GM18508 (cell line): ENCODE measurements around the gene ITIH1.

Source experiments
- ATAC-seq: cut with Tn5 transposase; IDR thresholded peaks from one replicate; pipeline ENCODE4 v1.9.1; 2021; ENCODE audit warnings: moderate number of reproducible peaks; ENCODE audit not compliant: insufficient read depth, unreplicated experiment

The ITIH1 gene

DNA sequence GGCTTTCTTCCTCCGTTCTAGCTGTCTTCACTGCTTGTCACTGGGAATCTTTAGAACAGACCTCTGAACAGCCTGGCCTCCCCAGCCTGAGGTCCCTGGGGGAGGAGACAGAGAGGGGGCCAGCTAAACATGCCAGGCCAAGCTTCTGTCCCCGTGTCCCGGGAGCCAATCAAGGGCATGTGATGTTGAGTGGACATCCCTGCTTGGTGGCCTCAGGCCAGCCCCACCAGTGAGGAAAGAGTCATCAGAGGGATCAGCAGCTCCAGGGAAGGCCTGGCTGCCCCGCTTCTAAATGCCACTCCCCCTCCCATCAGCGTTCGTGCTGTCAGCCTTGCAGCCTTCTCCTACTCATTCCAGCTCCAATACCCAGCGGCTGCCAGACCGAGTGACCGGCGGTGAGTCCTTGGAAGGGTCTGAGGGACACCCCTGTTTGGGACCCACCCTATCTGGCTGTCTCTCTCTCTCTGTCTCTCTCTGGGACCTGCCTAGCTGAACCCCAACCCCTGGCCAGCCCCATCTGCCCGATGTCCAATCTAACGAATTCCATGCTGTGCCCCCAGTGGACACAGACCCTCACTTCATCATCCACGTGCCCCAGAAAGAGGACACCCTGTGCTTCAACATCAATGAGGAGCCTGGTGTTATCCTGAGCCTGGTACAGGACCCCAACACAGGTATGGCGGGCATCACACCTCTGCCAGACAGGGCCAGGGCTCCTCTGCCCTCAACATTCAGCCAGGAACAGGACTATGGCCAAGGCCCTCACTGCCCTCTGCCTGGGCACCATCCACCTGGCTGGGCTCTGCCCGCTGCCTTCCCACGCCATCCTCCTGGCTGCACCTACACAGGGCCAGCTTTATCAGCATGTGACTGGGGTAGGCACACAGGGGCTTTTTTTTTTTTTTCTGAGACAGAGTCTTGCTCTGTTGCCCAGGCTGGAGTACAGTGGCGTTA is 10.6 kb downstream of the ITIH1 start:
- no peak for ATAC-seq

DNA sequence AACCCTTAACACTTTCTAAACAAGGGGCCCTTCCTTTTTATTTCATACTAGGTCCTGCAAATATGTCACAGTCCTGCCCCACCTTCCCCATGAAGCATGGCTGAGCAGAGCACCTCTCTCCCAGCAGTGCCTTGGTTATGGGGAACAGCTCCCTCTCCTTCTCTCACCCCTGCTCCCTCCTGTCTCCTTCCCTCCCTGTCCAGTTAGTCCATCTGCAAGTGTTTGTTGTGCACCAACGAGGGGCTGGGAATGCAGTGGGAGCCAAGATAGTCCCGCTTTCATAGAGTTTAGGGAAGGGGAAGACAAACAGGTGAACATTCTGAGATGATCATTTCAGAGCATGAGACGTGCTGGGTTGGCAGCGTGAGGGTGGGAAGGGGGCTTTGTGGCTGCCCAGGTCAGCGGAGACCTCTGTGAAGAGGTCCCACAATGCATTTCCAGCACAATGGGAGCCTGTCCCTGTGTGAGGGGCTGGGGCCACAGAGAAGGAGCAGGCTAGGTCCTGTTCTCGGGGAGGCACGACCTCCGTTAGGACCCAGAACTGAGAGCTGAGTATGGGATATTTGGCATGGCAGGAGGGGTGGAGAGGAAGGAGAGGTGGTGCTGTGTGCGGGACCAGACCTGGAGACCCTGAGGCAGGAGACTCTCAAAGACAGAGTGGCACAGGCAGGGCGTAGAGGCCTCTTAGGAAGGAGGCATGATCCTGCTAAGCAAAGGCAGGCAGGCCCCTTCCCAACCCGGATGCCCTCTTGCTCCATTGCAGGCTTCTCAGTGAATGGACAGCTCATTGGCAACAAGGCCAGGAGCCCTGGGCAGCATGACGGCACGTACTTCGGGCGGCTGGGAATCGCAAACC is 11.7 kb downstream of the ITIH1 start:
- ATAC-seq = no peak

- ATAC-seq = no peak
These were observed 12.3 kb downstream of the ITIH1 start for GRCh38 chr3:52789746-52790040.

DNA sequence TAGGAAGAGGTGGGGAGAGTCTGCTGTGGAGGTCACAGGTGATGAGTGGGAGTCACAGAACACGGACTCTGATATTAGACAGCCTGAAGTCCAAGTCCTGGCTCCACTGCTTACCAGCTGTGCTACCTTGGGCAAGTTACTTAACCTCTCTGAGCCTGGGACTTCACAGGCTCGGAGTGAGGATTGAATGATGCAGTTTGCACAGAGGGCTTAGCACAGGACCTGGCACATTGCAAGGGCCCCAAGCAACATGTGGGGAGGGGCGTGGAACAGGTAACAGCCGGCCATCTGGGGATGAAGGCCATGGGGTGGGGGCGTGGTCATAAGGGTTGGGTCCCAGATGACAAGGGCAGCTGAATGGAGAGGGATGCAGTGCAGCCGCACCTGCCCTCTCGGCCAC is 12.9 kb downstream of the ITIH1 start:
- ATAC-seq = no peak

- no peak for ATAC-seq
These were observed 13.3 kb downstream of the ITIH1 start for GRCh38 chr3:52790741-52791140.

DNA sequence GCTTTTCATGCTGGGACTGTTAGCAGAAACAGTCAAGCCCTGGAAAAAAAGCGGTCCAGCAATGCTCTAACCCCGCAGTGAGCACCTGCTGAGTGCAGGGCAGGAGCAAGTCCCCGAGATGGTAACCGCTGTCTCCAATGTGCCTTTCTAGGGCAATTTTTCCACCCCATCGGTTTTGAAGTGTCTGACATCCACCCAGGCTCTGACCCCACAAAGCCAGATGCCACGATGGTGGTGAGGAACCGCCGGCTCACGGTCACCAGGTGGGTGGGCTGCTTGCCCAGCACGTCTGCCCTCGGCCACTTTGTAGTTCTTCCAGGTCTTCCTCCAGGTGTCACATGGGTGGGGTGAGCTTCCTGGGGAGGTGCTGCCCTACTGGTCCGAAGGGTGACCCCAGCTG is 14.0 kb downstream of the ITIH1 start:
- no peak for ATAC-seq

- ATAC-seq = no peak
These were observed 14.5 kb downstream of the ITIH1 start for GRCh38 chr3:52791928-52792327.

GRCh38 chr3:52792413-52792812 is 15.0 kb downstream of the ITIH1 start:
- no peak for ATAC-seq

- ATAC-seq = no peak
These were observed 15.7 kb downstream of the ITIH1 start for GRCh38 chr3:52792961-52793695.

DNA sequence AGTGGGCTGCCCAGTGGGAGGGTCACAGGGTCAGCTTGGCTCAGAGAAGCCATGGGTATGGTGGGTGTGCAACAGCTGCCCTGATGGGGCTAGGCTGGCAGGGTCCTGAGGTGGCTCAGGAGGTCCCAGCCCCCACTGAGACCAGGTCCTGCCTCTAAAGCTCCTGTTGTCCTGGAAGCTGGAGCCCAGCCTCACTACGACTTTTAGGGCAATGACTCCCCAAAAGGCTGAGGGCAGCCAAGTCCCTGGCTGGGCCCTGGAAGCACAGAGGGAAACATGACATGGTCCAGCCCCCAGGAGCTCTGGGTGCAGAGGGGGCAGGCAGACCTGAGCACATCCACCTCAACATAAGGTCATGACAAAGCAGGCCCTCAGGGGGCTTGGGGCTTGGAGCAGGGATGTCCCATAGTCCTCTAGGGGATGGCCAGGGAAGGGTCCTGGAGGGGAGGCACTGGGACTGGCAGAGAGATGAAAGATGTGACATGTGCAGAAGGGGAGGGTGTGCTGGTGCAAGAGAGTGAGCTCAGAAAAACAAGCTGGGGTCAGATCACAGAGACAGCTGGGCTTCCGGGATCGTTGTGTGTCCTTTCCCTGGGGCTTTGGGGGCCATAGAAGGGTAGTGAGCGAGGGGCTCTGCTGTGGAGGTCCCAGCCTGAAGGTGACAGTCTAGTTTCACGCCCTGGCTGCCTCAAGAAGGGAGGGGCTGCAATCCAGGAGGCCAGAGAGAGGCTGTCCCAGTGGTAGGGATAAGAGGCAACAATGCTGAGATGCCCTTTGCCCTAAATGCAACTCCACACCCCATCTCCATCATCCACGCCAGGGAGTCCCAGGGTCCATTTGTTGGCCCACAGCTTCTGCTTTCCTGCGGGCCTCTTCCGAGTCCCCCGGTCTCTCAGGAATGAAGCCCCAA is 16.6 kb downstream of the ITIH1 start:
- no peak for ATAC-seq

DNA sequence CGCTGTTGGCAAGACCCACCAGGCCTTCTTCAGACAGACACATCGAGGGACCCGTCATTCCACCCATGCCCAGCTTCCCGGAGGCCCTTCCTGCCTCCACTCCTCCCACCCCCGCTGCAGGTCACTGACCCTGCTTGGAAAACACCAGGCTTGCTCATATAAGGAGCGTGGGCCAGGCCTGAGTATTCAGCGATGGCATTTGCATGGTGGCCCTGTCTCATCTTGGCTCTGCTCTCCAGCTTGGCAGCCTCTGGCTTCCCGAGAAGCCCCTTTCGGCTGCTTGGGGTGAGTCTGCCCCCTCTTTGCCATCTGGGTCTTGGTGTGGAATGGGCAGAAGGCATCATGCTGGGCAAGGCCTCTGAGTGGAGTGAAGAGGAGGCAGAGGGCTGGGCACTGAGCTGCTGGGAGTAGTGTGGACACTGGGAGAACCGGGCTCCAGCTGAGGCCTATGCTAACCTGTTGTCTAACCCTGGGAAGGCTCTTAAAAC is 17.3 kb downstream of the ITIH1 start, which contains the start of gene ITIH3:
Gene ITIH3, plus strand, starts transcription at position 185 of the 488 bp plus-strand sequence. Its CDS starts 8 bp downstream, at position 193.
- no peak for ATAC-seq

DNA sequence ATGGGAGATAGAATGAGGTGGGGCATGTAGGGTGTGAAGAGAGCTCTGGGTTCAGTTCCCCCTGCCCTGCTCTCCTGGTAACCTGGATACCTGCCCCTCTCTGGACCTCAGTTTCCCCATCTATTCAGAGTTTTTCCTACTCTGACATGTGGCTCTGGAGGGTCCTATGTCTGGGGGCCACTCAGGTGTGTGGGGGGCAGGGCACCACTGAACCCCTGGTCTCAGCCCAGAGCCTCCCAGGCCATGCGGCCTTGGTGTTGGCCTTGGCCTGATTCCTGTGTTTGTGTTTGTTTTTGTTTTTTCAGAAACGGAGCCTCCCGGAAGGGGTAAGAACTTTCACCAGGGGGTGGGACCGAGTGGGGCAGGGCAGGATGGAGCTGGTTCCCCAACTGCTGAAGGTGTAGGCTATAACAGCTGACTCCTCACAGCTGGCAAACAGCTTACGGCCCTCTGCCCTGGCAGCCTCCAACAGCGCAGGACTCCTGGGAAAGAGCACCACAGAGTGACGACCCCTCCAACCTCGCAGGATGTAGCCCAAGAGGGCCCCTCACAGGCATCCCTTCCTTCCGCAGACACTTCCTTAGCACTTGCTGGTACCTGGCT is 18.0 kb downstream of the ITIH1 start:
- ATAC-seq = no peak

GRCh38 chr3:52796411-52796810 is 19.0 kb downstream of the ITIH1 start:
- no peak for ATAC-seq

DNA sequence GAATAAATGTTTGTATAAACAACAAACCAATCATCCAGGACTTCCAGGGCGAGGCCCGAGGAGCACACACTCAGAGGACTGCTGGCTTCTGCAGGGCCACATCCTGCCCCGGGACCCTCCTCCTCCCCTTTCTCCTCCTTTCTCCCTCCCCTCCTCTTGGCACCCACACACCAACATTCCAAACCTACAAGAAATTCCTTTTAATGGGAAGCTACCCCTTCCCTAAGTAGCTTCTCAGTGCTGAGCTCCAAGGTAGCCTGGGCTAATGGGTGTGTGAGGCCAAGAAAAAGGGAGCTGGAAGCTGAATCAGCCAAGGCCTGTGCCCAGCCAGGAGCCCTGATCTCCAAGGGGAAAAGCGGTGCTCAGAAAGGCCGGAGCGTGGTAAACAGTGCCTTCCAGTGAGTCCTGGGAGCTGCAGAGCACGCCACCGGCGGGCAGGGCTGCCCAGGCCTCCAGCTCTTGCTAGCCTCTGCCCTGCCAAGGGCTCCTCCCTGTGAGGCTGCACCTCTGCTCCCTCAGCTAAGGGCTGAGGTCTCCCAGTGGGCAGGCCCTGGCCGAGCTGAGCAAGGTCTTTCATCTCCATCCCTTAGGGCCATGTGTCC is 21.1 kb downstream of the ITIH1 start:
- ATAC-seq = no peak

GRCh38 chr3:52798978-52799476 is 21.6 kb downstream of the ITIH1 start:
- ATAC-seq = no peak

DNA sequence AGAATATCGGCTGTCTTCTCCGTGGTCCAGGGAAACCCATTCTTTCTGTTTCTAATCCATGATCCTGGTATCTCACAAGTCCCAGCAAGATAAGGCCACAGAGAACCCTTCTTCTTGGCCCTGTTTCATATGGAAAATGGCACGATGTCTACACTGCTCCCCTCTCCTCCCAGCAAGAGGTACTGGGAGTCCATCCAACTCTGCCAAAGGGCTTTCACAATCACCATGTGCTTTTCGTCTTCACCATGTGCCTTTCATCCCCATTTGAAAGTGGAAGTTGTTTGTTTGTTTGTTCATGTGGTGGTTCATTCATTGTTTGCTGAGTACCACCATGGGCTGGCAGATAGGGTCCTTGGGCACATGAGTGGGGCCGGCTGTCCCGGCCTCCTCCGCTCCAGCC is 22.7 kb downstream of the ITIH1 start:
- ATAC-seq = no peak

DNA sequence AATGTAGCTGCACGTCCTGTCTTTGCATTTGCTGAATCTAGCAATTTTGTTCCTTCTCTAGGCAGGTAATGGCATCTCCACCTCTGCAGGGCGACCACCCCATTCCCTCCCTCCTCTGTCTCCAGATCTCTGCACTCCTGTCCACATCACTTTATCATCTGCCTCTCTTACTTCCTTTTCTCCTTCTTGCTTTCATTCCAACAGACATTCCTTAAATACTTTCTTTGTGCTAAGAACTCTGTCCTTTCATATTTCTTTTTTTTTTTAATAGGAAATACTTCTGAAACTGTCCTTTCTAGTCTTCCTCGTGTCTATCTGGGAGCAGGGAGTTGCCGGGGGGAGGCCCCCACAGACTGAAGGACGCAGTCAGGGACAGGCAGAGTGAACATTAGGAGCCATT is 24.4 kb downstream of the ITIH1 start:
- no peak for ATAC-seq

DNA sequence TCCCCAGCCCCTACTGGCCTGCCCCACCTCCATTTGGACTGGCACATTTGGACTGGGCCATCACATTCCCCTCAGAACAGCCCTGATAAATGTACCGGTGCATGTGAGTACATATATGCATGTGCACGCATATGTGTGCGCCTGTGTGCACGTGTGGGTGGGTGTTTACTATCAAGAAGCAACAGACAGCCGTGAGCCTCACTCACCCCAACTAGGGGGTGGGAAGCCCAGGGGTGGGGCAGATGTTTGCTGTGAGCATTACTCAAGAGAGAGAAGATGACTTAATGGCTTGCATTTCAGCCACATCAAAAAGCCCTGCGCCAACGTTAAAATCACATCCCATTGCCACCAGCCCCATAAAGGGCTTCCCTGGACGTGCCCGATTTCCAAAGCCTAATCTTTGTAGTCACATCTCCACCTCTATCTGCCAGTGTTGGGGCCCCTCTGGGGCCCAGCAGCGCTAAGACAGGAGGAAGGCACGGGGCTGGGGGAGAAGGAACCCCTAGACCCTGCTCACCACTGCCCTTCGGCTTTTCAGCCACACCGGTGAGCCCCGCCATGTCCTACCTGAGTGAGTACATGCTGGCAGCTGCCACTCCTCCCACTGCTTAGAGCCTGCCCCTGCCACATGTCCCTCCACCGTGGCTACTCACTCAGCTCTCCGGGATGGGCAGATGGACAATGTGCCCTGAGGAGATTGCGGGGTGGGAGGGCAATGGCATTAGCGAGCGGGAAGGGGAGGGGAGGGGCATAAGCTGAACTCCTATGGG is 28.1 kb downstream of the ITIH1 start:
- no peak for ATAC-seq
